GM10847 (cell line): Measurements from ENCODE around the gene NR1H4.

ENCODE experiments used
- POLR2A ChIP-seq: IDR thresholded peaks from 2 replicates; pipeline ENCODE4 v1.6.1; 2011; ENCODE audit not compliant: insufficient read length; ENCODE audit errors: extremely low read depth

NR1H4 gene

DNA sequence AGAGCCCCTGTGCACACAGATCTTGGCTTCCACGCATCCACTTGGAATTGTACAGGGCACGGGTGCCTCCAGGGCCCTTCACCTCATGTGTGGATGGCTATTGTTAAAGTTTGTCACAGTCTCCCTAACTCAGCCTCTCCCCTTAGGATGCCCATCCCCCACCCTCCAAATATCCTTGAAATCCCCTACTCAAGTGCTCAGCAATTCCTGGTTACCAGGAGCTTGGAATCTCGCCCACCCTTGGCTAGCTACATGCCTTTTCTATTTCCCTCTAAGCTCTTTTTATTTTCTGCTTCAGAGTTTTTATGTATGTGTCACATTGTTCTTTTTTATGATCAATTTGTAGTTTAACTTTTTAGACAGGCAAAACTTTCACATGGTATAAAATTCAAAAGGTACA, 13.0 kb upstream of the NR1H4 start:
- no peak for TF ChIP-seq POLR2A

DNA sequence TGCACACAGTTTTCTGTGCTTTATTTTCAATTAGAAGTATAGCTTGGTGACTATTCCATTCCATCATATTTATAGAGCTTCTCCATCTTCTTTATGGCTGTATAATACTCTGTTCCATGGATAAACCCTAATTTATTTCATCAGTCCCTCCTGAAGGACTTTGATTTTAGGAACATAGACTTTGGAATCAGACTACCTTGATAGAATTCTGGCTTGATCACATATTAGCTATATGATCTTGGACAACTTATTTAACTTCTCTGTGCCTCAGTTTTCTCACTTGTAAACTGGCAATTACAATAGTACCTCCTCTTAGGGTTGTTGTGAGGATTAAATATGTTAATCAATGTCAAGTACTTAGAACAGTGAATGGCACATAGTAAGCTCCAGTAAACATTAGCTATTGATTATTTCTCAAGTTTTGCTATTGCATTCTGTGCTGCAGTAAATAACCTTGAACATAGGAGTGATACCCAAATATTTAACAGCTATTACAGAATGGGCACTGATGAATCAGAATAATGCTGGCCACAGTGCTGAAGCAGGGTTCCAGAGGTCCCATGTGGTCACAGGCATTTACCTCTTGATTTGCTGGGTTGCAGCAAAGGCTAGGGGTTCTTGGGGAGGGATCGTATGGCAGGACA, 12.2 kb upstream of the NR1H4 start:
- TF ChIP-seq POLR2A: no peak

DNA sequence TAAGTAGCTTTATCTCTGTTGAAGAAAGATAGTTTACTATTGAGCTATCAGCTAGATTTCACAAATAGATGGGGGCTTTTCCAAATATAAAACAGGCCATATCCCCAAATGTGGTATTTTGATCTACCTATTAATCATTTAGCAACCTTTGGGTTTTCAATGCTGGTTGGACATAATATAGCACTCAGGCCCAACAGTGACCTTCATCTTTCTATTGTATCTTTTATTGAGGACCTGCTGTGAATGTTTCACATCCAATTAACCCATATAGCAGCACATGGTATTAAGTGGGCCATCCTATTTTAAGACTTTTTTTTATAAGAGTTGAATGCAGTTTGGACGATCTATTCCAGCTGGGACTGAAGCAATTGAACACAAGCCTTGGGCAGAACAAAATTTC, 10.0 kb upstream of the NR1H4 start:
- no peak for TF ChIP-seq POLR2A

DNA sequence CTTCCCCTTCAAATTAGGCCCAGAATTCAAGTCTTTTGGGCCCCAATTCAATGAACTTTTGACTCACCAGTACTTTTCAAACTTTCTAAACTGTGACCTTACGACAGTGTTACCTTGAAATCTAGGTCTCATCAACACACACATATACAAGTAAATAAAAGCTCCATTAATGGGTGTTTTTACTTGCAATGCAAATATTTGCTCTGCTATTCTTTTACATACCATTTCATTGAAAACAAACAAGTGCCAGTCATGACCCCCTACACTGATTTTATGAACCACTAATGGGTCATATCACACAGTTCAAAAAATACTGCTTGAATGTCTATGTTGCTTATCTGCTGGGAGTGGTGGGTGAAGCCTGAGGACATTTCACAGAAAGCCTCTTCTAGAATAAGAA, 9.1 kb upstream of the NR1H4 start:
- no peak for TF ChIP-seq POLR2A

DNA sequence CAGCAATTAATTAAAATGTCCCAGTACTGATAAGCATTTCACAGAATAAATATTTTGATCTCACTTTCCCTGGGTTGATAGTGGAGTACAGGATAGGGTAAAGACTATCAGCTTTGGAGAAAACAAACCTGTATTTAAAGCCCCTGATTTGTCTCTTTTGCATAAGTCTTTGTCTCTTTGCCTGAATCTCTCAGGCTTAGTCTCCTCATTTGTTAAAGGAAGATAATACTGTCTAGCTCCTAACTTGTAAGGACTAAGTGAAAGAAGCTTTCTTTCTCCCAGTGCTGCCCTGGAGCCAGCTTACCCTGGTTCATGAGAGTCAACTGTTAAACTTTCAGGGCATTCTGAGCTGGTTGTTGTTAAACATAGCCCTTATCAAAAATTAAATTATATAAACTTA, 5.5 kb upstream of the NR1H4 start:
- no peak for TF ChIP-seq POLR2A

DNA sequence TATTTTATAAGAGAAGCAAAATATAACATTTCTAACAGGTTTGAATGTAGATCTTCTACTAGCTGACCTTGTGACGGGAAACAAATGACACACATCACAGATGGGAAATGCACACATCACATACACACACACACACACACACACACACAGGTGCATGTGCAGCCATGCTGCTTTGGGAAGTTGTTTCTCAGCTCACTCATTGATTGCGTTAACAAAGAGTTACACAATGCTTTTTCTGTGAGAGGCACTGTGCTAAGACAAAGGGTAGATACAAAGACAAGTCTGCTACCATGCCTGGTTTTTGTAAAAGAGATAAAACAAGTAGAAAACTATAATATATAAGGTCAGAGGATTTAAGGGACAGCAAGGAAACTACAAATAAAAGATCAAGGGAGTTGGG, 1.3 kb upstream of the NR1H4 start:
- TF ChIP-seq POLR2A: no peak

DNA sequence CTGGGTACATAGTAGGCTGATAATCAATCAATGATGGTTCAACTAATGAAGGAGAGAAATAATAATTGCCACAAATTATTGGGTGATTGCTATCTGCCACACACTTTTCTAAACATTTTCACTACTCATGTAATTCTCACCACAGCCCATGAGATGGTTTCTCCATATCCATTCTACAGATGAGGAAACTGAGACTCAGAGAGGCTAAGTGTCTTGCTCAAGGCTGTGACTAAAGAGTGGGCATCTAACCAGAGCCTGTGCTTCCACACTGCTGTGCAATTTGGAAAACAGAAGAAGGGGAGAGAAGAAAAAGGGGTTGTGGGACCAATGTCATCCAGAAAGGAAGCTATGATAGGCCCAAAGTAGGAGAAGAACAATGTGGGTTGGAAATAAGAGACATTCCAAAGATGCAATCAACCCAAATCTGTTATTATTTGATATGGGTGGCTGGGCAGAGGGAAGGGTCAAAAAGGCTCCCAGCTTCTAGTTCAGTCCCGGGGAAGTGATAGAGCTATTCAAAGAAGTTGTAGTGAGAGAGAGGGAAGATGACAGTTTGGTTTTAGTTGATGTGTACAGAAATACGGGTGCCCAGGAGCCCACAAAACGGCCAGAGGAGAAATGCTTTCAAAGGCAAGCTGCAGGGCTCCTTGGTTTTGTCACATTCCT, 483 bp upstream of the NR1H4 start:
- no peak for TF ChIP-seq POLR2A

DNA sequence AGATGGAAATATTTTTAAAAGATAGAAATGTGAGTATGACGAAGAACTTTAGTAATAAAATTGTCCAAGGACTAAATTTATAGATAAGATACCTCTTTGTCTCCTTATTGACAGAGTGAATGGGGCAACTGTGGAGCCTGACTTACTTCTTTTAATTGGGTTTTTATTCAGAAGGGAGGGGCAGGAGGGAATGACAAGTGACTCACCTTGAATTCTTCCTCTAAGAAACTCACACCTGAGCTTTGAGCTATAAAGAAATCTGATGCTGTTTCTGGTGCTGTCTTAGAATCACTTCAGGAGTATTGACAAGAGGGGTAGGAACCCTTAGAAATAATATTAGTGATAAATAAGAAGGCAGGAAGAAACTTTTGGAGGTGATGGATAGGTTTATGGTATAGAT, 951 bp downstream of the NR1H4 start:
- no peak for TF ChIP-seq POLR2A

DNA sequence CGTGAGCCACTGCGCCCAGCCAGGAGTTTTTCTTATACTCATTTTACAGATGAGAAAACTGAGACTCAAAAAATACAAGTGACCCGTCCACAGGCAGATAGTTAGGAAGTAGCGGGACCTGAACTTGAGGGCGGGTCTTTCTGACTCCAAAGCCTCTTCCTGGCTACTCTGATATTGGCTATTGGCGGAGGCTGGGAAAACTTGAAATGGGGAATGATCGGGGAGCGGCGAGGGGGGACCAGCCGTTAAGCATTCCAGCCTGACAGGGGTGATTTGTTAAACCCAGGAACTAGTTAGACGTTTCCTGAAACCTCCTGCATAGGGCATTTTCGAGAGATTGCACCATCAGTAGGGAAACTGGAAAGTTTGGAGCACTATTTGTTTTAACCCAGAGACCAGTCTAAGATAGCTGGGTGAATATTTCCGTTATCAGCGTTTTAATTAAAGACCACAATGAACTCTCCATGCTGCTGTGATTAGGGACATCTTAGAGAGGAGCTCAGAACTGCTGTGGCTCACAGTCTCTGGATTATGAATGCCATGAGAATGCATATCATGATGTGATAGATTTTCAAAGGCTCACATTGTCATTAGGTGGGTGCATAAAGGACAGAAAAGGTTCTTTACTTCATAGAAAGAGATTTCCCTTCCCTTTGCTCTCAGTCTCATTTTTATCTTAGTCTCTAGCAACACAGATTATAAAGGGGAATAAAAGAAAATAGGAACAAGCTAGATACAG, 2.5 kb downstream of the NR1H4 start:
- TF ChIP-seq POLR2A: no peak

DNA sequence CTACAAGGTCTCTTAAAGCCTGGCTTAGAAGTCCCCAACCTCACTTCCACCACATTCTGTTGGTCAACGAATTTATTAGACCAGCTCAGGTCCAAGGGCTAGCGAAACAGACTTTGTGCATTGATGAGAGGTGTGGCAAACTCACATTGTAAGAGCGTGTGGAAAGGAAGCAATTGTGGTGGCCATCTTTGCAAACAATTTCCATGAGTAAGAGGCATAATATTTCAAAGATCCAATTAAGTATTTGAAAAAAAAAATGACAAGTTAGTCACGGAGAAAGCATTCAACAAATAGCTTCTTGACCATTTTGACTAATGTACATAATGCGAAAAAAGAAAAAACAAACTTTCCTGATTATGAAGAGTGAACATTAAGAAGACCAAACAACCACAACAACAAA, 7.4 kb downstream of the NR1H4 start:
- no peak for TF ChIP-seq POLR2A

DNA sequence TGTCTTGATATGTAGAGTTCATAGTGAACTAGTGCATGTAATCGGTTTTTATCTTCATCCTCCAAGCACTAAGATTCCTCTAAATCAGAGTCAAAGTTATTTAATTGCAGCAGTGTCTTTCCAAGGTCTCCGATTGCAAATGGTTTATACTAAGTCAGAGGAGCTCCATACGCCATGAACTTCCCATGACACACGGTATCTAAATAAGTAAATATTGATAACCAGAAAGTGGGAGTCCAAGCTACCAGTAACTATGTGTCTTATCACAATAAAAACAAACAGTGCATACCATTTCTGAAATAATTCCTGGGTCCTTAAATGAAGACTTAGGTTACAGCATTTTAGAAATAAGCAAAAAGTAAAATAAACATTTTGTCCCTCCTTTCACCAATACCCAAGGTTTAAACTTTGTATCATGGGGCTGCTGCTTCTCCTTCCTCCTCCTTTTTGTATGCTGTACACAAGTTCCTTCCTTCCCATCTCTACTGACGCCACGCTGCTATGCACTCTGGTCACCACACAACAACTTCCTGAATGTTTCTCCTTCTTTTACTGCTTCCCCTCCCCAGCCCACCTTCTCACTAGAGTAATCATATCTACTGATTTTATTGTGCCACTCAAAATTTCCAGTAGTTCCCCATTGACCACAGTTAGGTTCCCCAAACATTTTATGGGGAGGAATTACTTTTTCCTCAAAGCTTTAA, 10.7 kb downstream of the NR1H4 start:
- TF ChIP-seq POLR2A: no peak

DNA sequence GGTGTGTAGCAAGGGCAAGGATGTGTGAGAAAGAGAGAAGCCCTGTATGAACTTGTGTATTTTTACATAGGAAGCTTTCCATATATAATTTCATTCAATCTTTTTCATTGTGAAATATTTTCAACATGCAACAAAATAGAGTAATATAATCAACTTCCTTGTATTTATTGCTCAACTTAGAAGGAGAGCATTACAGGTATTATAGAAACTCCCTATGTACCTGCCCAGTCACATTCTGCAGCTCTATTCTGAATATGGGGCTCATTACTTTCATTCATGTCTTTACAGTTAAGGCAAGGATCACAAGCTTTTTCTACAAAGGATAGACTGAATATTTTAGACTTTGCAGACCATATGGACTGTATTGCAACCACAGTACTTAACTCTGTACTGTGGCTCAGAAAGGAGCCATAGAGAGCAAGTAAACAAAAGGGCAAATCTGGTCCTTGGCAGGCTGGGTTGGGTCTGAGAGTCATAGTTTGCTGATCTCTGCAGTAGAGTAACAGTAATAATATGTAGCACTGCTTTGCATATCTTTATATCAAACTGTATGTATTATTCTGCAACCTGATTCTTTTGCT, 11.3 kb downstream of the NR1H4 start:
- TF ChIP-seq POLR2A: no peak

DNA sequence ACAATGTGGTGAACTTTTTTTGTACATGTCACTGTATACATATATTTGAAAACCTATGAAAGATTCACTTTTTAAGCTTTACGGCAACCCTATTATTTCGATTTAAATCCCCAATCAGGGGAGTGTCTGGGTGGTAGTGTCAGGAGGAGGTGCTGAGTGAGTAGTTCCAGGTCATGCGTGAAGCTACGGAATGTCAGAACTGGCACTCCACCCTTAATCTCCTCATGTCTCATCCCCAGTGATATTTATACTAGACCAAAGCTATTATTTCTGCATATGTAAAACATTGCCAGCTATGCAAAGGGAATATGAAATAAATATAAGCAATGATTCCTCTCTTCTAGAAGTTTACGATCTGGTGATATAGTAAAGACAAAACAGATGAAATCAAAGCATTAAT, 12.3 kb downstream of the NR1H4 start:
- TF ChIP-seq POLR2A: no peak

DNA sequence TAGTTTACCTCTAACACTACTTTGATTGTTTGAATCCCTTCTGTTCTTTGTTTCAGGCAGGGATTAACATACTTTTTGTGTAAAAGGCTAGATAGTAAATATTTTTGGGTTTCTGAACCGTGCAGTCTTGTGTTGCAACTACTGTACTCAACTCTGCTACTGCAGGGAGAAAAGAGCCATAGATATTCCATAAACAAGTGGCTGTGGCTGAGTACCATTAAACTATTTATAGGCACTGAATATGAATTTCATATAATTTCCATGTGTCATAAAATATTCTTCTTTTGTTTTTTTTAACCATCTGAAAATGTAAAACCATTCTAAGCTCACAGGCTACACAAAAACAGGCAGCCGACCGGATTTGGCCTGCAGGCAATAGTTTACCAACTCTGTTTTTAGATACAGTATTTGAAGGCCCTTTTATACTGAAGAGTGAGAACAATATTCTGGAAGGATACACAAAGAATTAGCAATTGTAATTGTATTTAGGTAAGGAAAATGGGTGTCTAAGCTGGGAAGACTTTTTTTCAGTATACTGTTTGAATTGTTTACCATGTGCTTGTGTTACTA, 15.7 kb downstream of the NR1H4 start:
- no peak for TF ChIP-seq POLR2A

DNA sequence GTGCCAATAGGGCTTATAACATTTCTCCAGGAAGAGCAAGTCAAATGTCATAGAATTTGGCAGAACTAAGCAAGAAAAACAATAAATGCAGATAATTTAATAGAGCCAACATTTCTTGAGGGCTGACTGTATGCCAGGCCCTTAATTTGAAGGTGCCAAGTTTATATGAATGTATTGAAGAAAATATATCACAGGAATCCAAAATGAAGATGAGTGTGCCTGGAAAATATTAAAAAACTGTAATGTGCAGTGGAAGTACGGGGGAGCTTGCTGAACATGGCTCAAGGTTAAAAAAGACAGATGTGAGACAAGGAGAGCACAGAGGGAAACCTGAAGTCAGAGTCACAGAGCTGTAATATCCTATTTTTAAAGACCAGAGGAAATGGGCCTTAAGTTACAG, 16.4 kb downstream of the NR1H4 start:
- no peak for TF ChIP-seq POLR2A
